Spleen (tissue), 7 donors: ENCODE measurements around the gene DRAP1.

Experiments
- POLR2A ChIP-seq, 3 donors: fragments of 450-650 bp; IDR thresholded peaks; one replicate each; pipeline ENCODE4 v1.5.1; 2017; ENCODE audit warnings: antibody characterized with exemption in 3 of 3, mild to moderate bottlenecking in 1 of 3
- POLR2AphosphoS5 ChIP-seq, 3 donors: sonication (generic); formaldehyde crosslinking; IDR thresholded peaks; one replicate each; pipeline ENCODE4 v1.5.1; 2017; ENCODE audit warnings: antibody characterized with exemption in 3 of 3
- TF ChIP-seq, protein P1 (sequence below), 11 experiments: fragments of 200-600 bp in 7 of 11; fragments of 450-650 bp in 4 of 11; sonication (generic) in 4 of 11; IDR thresholded peaks in 8 of 11; conservative IDR thresholded peaks in 3 of 11; 1 replicate in 7 of 11; 2 replicates in 4 of 11; pipeline versions ENCODE4 v1.4.0 to v1.8.0; 2016 to 2021; ENCODE audit warnings: antibody characterized with exemption in 11 of 11, inconsistent platforms in 4 of 11, mild to moderate bottlenecking in 1 of 11
- donor health status: DM: no; HTN: no; CAD: no; lungs with moderate emphysema.
- donor health status: DM: no; HTN: no; CAD: no.
- donor health status: DM: no; HTN: no; CAD: no.

DNA sequence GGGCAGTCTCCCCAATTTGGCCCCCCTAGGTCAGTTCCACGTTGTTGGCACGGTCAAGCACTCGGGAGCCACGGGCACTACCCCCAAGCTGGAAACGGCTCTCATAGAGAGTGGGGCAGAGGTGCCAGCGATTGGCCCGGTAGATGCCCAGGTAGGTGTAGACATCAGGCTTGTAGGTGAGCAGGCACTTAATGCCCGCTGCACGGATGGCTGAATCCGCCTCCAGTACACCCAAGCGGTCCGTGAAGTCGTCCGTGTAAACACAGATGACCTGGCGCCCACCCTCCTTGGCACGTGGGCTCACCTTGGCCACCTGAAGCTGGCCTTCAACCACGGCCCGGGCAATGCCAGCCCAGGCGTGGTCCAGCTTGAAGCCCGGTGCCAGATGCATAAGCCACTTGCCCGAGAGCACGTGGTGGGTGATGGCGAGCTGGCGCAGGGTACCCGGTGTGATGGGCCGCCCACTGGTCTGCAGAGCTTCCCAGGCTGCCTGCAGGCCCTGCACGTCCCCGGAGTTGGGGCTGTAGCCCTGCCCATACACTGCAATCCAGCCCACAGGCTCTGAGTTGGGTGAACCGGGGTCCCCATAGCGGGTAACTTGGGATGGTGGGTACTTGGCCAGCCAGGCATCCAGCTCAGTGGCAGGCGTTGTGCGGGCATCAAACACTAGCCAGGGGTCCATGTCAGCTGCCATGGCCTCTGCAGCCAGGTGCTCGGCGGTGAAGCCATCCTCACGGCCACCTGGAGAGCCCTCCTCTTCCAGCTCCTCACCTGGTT, 1.6 kb upstream of the DRAP1 start:
- peak in 1 of 3 donors; percentile 23 for TF ChIP-seq POLR2AphosphoS5 (IDR thresholded peaks at IDR 0.05)
- TF ChIP-seq, protein P1, sequence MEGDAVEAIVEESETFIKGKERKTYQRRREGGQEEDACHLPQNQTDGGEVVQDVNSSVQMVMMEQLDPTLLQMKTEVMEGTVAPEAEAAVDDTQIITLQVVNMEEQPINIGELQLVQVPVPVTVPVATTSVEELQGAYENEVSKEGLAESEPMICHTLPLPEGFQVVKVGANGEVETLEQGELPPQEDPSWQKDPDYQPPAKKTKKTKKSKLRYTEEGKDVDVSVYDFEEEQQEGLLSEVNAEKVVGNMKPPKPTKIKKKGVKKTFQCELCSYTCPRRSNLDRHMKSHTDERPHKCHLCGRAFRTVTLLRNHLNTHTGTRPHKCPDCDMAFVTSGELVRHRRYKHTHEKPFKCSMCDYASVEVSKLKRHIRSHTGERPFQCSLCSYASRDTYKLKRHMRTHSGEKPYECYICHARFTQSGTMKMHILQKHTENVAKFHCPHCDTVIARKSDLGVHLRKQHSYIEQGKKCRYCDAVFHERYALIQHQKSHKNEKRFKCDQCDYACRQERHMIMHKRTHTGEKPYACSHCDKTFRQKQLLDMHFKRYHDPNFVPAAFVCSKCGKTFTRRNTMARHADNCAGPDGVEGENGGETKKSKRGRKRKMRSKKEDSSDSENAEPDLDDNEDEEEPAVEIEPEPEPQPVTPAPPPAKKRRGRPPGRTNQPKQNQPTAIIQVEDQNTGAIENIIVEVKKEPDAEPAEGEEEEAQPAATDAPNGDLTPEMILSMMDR (IDR thresholded peaks at IDR 0.05 in 8 of 11, conservative IDR thresholded peaks at IDR 0.05 in 3 of 11), result no peak
- no peak for TF ChIP-seq POLR2A (IDR thresholded peaks at IDR 0.05)
